Upper lobe of right lung (tissue), 1 donor: Measurements from ENCODE around the gene ZNF593. TPM values are rescaled to one million over a fixed set of nuclear protein-coding genes. Genes with fewer than 3 reads are reported as not detected.

Experiments used
- ATAC-seq: fragments of 200-7000 bp; cut with Tn5 transposase; one replicate; pipeline ENCODE4 v1.9.1; 2020; ENCODE audit warnings: mild to moderate bottlenecking, moderate library complexity
- DNase-seq: peaks from one replicate; pipeline ENCODE4 v3.0.0-alpha.2; 2020
- H3K27ac ChIP-seq: fragments of 200-600 bp; one replicate; pipeline ENCODE4 v1.8.0; 2022
- H3K27me3 ChIP-seq: fragments of 200-600 bp; one replicate; pipeline ENCODE4 v1.8.0; 2022; ENCODE audit warnings: mild to moderate bottlenecking
- H3K36me3 ChIP-seq: fragments of 200-600 bp; one replicate; pipeline ENCODE4 v1.8.0; 2022
- H3K4me1 ChIP-seq: fragments of 200-600 bp; one replicate; pipeline ENCODE4 v1.8.0; 2022
- H3K4me3 ChIP-seq: fragments of 200-600 bp; one replicate; pipeline ENCODE4 v1.8.0; 2022; ENCODE audit warnings: mild to moderate bottlenecking
- H3K9me3 ChIP-seq: fragments of 200-600 bp; one replicate; pipeline ENCODE4 v1.8.0; 2022
- CTCF ChIP-seq: fragments of 200-600 bp; IDR thresholded peaks from one replicate; pipeline ENCODE4 v1.8.0; 2022; ENCODE audit warnings: antibody characterized with exemption
- intact Hi-C: fragments of 100-400 bp; cut with DNase I; formaldehyde crosslinking; loops from one replicate; pipeline ENCODE4 v1.11.0; 2022
- total RNA-seq: library from RNA; stranded (reverse); fragmentation: NEBNext Ultra II Directional; extraction: Animal tissue kit (Norgen Biotek cat#: 25700); gene quantifications from one replicate; pipeline ENCODE4 v1.2.1, GENCODE V29; 2021
- donor health status: DM: no; HTN: yes; CAD: no; lungs with severe emphysema.

Gene ZNF593
- total RNA-seq, 1 donor from 2014 or later = 22.6 TPM

- no peaks in the 10 kb centered on the region for H3K27me3 ChIP-seq
- ATAC-seq = no peak
- H3K4me3 ChIP-seq = no peak overlapping the region
- no peak for DNase-seq
- H3K27ac ChIP-seq = no peak overlapping the region
- no peaks in the 10 kb centered on the region for H3K4me1 ChIP-seq
- H3K36me3 ChIP-seq = no peaks in the 10 kb centered on the region
- intact Hi-C loops = no loop called here
- TF ChIP-seq CTCF = no peak
- H3K9me3 ChIP-seq = no peaks in the 10 kb centered on the region
Observed at GRCh38 chr1:26187882-26188281, 18.2 kb downstream of the ZNF593 start.

GRCh38 chr1:26188477-26188876, 18.8 kb downstream of the ZNF593 start:
- Histone ChIP-seq H3K27ac (no peak overlapping the region), H3K36me3 (no peaks in the 10 kb centered on the region), H3K4me3 (no peak overlapping the region), H3K9me3 (no peaks in the 10 kb centered on the region), H3K4me1 (no peaks in the 10 kb centered on the region), H3K27me3 (no peaks in the 10 kb centered on the region)
- DNase-seq = no peak
- no peak for ATAC-seq
- intact Hi-C loops = no loop called here
- no peak for TF ChIP-seq CTCF

- Histone ChIP-seq H3K9me3 (no peaks in the 10 kb centered on the region), H3K36me3 (no peaks in the 10 kb centered on the region), H3K4me1 (no peaks in the 10 kb centered on the region), H3K4me3 (no peak overlapping the region), H3K27me3 (no peaks in the 10 kb centered on the region), H3K27ac (no peak overlapping the region)
- ATAC-seq (no peak), DNase-seq (no peak)
- intact Hi-C loops = no loop called here
- no peak for TF ChIP-seq CTCF
Observed at GRCh38 chr1:26189331-26189730, 19.6 kb downstream of the ZNF593 start.

- no peaks in the 10 kb centered on the region for H3K9me3 ChIP-seq
- intact Hi-C loops = no loop called here
- no peak overlapping the region for H3K27ac ChIP-seq
- TF ChIP-seq CTCF = no peak
- no peaks in the 10 kb centered on the region for H3K36me3 ChIP-seq
- no peaks in the 10 kb centered on the region for H3K27me3 ChIP-seq
- ATAC-seq (no peak), DNase-seq (no peak)
- H3K4me1 ChIP-seq = no peaks in the 10 kb centered on the region
- no peak overlapping the region for H3K4me3 ChIP-seq
Observed at GRCh38 chr1:26189751-26190275, 20.1 kb downstream of the ZNF593 start.

GRCh38 chr1:26190373-26190987, 20.8 kb downstream of the ZNF593 start, which contains the start of gene CATSPER4:
Gene CATSPER4 (plus strand): TSS chr1:26190602. CDS start chr1:26190628, 26 bp downstream.
- no peaks in the 10 kb centered on the region for H3K27me3 ChIP-seq
- H3K27ac ChIP-seq = no peak within 1 kb of the TSS
- DNase-seq = no peak
- no peaks in the 10 kb centered on the region for H3K36me3 ChIP-seq
- no peak for TF ChIP-seq CTCF
- no peak within 1 kb of the TSS for H3K4me3 ChIP-seq
- no peaks in the 10 kb centered on the region for H3K4me1 ChIP-seq
- ATAC-seq = peak; percentile 19
- intact Hi-C loops = no loop called here
- no peaks in the 10 kb centered on the region for H3K9me3 ChIP-seq

GRCh38 chr1:26191739-26192138, 22.0 kb downstream of the ZNF593 start:
- Histone ChIP-seq H3K36me3 (no peaks in the 10 kb centered on the region), H3K27me3 (no peaks in the 10 kb centered on the region), H3K4me1 (no peaks in the 10 kb centered on the region), H3K27ac (no peak overlapping the region), H3K4me3 (no peak overlapping the region), H3K9me3 (no peaks in the 10 kb centered on the region)
- DNase-seq = no peak
- intact Hi-C loops = no loop called here
- no peak for TF ChIP-seq CTCF
- ATAC-seq = no peak
